Measurements from ENCODE around the gene PTPRG.

The PTPRG gene

GRCh38 chr3:62097121-62097520 lies 535.8 kb downstream of the PTPRG start:
- no peak for DNase-seq

DNA sequence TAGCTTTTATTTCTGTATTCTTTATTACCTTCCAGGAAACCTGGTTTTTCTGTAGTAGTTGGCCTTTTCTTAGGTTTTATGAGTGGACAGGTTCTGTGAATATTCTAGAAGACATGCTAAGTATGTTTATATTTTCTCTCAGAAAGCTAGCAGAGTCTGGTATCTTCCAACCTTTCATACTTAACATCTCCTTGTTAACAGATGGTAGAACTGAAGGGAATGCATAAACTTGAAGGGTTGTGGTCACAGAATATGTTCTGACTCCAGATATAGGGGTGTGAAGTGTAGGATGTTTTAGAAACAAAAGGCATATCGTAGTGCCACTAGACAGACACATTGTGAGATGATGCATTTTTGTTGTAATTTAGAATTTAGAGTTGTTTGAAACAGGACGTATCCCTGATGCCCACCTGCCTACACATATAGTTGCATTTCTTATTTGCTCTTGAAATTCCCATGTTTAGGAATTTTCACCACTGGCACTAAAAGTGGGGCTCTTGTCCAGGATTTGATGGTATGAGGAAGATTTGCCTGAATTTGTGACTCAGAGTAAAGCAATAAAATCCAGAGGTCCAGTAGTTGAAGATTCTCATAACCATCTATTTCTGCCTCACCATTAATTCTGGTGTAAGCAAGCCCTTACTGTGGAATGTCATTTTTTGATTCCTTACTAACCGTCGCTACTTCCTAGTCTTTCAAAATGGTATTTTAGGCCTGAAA lies 537.4 kb downstream of the PTPRG start:
- DNase-seq, result no peak

DNA sequence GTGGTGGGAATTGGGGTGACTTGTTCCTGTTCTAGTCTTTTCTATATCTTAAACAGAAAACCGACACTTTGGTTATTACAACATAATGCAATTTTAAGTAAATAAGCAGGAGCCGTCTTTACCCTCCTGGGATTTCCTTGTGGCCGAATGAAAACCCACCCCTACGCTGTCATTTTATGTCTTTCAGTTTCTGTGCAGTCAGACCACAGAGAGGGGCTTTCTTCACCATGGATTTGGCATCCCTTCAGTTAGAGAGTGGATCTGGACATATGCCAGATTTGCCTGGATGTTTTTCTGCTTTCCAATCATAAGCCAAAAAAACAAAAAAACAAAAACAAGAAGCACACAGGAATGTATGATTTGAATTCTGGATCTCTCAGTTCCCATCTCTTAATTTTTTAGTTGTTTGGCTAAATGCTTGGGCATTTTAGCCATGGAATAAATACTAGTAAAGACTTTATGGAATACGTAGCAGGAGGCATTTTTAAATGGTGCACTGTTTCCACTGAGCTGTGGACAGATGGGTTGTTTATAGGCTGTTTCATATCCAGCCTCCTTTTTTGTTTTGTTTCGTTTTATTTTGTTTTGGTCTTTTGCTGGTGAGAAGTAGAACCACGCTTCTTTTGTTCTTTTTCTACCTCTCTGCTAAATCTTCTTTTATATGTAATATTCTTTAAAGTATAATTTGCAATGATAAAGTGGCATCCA lies 539.1 kb downstream of the PTPRG start:
- no peak for DNase-seq

DNA sequence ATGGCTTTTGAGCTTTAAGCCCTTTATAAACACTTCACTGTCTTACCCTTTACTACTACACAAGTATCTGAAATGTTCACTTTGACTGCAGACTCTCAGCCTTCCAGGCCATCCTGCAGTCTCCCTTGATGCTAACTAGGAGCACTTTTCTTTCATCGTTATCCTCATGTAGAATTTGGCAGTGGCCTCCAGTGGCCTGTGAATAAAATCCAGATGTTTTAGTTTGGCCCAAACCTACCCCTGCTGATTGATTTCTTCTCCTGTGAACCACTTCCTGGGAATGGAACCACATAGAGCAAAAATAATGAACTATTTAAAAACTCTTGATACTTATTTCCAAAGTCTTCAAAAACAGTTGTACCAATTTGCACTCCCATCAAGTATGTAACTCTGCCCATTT lies 540.1 kb downstream of the PTPRG start:
- no peak for DNase-seq

DNA sequence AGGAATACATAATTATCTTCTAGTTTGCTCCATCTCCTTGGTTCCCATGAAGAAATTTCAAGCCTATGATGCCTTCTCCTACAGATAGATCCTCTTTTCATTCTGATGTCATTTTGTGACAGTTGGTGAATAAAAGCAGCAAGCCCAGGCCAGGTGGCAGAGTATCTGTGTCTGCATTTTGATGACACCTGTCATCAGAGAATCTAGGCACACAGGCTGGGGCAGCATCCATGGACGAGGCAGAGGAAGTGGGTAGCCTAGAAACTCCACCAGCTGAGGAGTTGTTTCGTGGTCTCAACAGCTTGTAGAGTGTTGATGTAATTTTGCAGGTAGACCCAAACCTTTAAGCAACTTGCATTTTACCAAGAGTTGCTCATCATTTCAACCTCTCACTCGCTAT lies 542.2 kb downstream of the PTPRG start:
- DNase-seq, result no peak

DNA sequence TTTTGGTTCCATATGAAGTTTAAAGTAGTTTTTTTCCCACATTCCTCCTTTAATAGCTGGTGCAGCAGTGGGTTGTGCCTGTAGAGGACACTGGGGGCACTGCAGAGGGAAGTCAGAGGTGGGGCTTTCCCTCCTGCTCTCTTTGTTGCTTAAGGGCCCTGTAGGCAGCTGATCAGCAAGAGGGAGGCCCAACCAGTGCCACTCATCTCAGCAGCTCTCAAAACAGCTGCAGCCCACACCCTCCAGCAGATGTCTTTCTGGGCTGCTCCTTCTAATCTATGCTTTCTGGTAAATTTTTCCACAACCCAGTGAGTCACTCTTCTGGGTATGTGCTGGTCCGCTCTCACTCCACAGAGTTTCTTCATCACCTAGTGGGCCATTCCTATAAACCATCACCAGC lies 548.2 kb downstream of the PTPRG start:
- no peak for DNase-seq

DNA sequence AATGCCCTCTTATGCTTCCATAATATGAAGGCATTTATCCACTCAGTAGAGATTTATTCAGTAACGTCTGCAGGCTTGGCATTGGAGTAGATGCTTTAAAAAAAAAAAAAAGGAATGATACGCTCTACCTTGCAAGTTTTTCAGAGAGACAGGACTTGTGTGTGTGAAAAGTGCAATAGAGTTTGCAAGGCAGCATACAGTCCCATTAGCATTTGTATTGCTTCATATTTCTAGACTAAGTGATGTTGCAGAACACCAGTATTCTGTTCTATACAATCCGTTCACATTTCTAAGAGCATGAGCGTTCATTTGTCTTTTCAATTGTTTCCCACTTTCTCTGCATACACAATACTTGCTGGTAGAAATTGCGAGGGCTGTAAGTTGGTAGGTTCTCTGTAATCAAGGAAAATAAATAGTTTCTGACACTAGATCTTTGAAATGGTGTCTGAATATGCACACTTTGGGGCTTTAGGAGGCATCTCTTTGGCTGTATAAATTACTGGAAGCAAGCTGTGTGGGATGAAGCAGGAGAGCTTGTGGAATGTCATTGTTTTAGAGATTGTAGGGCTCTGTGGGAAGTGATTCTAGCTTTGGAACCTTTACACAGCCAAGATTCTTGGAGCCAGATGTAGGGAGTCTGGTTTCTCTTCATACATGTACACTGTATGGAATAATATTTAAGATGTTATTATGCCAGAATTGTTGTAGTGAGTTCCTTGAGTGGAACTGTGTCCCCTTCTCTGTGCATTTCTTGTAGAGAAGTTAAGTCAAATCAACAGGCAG lies 549.3 kb downstream of the PTPRG start:
- no peak for DNase-seq

GRCh38 chr3:62113092-62113491 lies 551.7 kb downstream of the PTPRG start:
- no peak for DNase-seq

GRCh38 chr3:62114763-62115162 lies 553.4 kb downstream of the PTPRG start:
- no peak for DNase-seq

DNA sequence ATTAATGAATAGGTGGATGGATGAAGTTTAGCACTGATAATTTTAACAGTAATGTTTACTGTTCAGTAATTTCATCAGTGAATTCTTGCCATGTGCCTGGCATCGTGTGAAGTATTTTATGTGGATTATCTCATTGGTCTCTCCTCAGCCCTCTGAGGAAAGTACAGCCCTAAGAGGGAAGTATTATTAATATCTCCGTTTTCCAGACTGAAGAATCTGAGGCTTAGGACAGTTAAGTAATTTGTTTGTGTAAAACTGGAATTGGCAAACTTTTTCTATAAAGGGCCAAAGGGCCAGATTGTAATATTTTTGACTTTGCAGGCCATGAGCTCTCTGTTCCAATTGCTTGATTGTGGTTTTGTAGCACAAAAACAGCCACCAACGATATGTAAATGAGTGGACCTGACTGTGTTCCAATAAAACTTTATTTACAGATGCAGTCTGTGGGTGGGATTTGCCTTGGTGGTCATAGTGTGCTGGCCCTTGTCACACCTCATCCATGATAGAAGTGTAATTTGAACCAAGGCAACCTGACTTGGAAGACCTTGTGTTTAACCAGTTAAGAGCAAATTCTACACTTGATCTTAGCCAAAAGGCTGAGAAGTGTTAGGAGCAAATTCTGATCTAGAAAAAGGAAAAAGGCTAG lies 556.7 kb downstream of the PTPRG start:
- DNase-seq, result no peak

GRCh38 chr3:62119139-62119538 lies 557.8 kb downstream of the PTPRG start:
- DNase-seq, result no peak

DNA sequence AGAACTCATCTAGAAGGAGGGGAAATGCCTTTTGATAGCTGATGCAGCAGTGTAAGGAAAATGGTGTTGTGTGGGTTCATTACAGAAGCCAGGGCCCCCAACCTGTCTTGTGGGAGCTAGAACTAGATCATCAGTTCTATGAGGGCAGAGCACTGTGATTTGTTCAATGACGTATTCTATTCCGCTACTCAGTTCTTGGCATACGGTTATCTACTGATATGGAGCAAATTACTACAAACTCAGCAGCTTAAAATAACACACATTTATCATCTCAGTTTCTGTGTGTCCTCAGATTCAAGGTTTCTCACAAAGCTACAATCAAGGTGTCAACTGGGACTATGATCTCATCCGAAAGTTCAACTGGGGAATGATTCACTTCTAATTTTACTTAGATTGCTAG lies 561.4 kb downstream of the PTPRG start:
- no peak for DNase-seq

- DNase-seq, result no peak
Observed at GRCh38 chr3:62125380-62125779, 564.0 kb downstream of the PTPRG start.

GRCh38 chr3:62127116-62127515 lies 565.7 kb downstream of the PTPRG start:
- no peak for DNase-seq

DNA sequence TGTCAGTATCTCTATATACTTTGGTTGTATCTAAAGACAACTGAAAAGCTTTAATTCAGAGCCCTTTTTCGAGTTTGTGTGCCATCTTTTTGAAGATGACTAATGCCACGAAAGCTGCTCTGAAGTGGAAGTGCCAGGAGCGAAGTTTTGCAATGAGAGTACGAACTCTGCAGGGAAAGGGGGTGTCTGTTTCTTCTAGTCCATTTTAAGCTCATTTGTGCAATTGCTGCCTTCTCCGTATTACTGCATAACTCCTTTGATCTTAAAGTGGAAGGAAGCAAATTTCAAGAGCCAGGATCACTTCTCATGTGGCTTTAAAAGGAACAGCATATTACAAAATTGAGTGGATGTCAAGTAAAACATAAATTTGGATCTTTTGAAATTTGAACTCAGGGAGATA lies 566.7 kb downstream of the PTPRG start:
- DNase-seq, result no peak

- no peak for DNase-seq
Observed at GRCh38 chr3:62128681-62129080, 567.3 kb downstream of the PTPRG start.

DNA sequence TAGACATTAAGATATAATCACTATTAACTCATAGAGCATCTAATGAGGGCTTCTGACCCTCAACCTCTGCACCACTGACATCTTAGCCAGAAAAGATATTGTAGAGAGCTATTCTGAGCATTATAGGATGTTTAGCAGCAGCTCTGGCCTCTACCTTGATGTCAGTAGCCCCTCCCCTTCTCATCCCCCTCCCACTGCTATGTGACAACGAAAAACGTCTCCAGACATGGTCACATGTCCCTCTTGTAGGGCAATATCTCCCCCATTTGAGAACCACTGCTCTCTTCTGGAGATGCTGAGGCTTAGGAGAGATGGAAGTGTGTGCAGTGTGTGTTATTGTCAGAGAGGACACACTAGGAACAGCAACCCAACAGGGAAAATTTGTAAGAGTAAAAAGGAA lies 569.7 kb downstream of the PTPRG start:
- no peak for DNase-seq

GRCh38 chr3:62131620-62132019 lies 570.2 kb downstream of the PTPRG start:
- DNase-seq, result no peak

GRCh38 chr3:62132027-62132602 lies 570.7 kb downstream of the PTPRG start:
- no peak for DNase-seq

GRCh38 chr3:62133015-62133414 lies 571.6 kb downstream of the PTPRG start:
- no peak for DNase-seq

DNA sequence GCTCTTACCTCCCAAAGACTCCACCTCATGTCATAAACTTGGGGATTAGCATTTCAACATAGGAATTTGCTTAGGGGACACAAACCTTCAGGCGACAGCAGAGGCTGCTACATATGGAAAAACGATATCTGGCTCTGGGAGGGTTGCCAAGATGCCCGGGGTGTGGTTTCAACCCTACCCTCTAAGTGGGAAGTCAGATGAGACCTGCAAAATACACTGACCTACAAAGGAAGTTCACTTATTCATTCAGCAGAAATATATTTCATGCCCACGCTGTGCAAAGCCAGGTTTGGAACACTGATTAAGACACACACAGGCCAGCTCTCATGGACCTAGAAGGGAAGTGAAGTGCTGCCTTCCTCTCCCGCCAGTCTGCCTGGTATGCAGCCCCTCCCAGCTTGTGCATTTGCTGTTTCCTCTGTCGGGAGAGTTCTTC lies 572.7 kb downstream of the PTPRG start:
- no peak for DNase-seq

DNA sequence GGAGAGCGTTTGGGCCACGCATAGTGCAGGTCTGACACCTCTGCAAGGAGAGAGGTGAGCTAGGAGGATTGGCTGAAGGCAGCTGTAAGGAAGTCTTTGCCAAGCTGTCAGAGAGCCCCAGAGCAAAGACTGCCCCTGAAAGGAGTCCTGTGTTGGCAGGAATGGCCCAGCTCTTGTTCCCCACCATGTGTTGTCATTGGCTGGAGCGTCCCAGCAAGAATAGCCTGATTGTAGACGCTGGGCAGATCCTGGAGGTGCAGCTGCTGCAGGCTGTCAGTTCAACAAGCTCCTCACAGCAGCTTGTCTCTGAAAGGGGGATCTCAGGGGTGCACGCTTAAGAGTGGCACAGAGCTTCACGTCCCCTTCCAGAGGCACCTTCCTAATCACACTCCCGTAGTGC lies 574.4 kb downstream of the PTPRG start:
- no peak for DNase-seq

GRCh38 chr3:62139957-62140356 lies 578.6 kb downstream of the PTPRG start:
- no peak for DNase-seq
